Subcutaneous abdominal adipose tissue (tissue), 5 donors: ENCODE results near the gene SULT6B1.
A peak's percentile ranks its signal among the peaks of the same experiment; 100 is the strongest.
"Not testable (repeated sequence)": the region's sequence is repeated elsewhere in the genome, so short reads cannot be mapped to it uniquely, and the experiment has no call there.

Experiments
- H3K27ac ChIP-seq: one replicate; pipeline ENCODE4 v1.7.0; 2013; ENCODE audit warnings: low read depth, mild to moderate bottlenecking, inconsistent platforms, low read length, moderate library complexity
- H3K27me3 ChIP-seq, 5 donors: one replicate each; pipeline ENCODE4 v1.7.0; 2013; ENCODE audit warnings: low read length in 5 of 5, inconsistent platforms in 1 of 5; ENCODE audit not compliant: control insufficient read depth in 5 of 5, insufficient read depth in 4 of 5
- H3K36me3 ChIP-seq, 5 donors: one replicate each; pipeline ENCODE4 v1.7.0; 2013; ENCODE audit warnings: low read length in 5 of 5; ENCODE audit not compliant: control insufficient read depth in 5 of 5, insufficient read depth in 5 of 5
- H3K4me1 ChIP-seq, 5 donors: one replicate each; pipeline ENCODE4 v1.7.0; 2013; ENCODE audit warnings: low read length in 5 of 5, mild to moderate bottlenecking in 3 of 5, moderate library complexity in 1 of 5; ENCODE audit not compliant: control insufficient read depth in 5 of 5, insufficient read depth in 5 of 5
- H3K4me3 ChIP-seq, 5 donors: one replicate each; pipeline ENCODE4 v1.7.0; 2013; ENCODE audit warnings: low read length in 5 of 5, low read depth in 1 of 5
- H3K9ac ChIP-seq, 5 donors: one replicate each; pipeline ENCODE4 v1.7.0; 2013; ENCODE audit warnings: low read length in 5 of 5, mild to moderate bottlenecking in 4 of 5, moderate library complexity in 3 of 5
- H3K9me3 ChIP-seq, 5 donors: one replicate each; pipeline ENCODE4 v1.7.0; 2013; ENCODE audit warnings: low read length in 5 of 5; ENCODE audit not compliant: control insufficient read depth in 5 of 5
- donor health status: healthy.
- donor health status: healthy.
- donor health status: healthy.
- donor health status: healthy.
- donor health status: healthy.

The SULT6B1 gene

DNA sequence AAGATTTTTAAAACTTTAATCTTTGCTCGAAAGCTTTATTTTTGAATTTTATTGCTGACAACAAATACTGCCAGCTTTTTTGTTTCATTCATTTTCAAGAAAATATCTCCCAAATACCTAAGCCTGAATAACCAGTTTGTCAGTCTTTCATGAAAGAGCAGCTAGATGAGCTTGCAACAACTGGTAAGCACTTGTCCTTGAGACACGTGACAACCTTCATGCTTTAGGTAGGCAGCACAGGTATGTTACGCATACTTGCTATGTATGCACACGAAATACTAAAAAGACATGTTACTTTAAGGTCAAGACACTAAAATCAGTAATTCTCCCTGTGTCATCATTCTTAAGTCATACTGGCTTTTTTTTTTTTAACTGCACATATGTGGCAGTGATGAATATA lies 30.6 kb upstream of the SULT6B1 start:
- Histone ChIP-seq H3K4me1 (no peaks in the 10 kb centered on the region), H3K27me3 (no peaks in the 10 kb centered on the region), H3K36me3 (peaks cover 31 to 63% (median 47%) of the 10 kb centered on the region in 5 donors), H3K4me3 (no peak overlapping the region), H3K9me3 (no peaks in the 10 kb centered on the region), H3K27ac (no peak overlapping the region), H3K9ac (no peak overlapping the region)

DNA sequence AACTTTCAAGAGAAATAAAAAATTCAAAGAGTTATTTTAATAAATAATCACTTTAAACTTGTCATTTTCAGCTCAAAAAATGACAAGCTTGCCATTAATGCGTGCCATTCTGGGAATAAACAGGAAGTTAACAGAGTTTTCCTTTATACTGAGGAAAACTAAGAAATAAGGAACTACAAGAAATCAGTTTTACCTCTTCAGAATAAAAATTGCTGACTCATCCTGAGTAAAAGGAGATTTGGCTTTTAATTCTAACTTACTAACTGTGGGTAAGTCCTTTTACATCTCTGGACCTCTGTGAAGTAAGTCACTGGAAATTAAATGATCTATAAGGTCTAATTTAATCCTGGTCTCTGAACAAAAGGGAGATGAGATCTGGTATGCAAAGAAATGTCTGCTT lies 26.8 kb upstream of the SULT6B1 start:
- H3K27me3 ChIP-seq: no peaks in the 10 kb centered on the region
- peak overlapping the region; percentile 21 for H3K27ac ChIP-seq
- peaks cover 42 to 72% (median 54%) of the 10 kb centered on the region in 5 donors for H3K36me3 ChIP-seq
- no peak overlapping the region for H3K4me3 ChIP-seq
- H3K9ac ChIP-seq: no peak overlapping the region
- no peaks in the 10 kb centered on the region for H3K9me3 ChIP-seq
- H3K4me1 ChIP-seq: no peaks in the 10 kb centered on the region

DNA sequence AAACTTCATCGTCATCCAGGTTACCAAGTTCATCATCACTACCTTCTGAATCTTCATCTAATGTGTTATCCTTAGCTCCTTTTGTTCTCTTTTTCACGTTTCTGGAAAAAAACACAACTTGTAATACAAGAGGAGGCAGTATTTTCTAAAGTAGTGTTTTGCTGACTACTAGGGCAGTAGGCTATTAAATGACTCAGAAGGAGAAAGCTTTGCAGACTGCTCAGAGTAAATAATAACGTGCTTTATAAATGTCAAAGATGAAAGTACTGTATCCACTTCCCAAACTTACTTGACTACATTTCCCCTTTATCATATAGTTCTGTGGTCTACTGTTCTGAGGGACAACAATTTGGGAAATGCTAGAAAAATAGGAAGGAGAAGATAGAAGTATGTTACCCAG lies 23.5 kb upstream of the SULT6B1 start:
- no peak overlapping the region for H3K4me3 ChIP-seq
- H3K4me1 ChIP-seq: no peaks in the 10 kb centered on the region
- peaks cover 0 to 10% (median 5%) of the 10 kb centered on the region in 5 donors for H3K9me3 ChIP-seq
- no peak overlapping the region for H3K27ac ChIP-seq
- no peaks in the 10 kb centered on the region for H3K27me3 ChIP-seq
- H3K36me3 ChIP-seq: peaks cover 54 to 76% (median 64%) of the 10 kb centered on the region in 5 donors
- no peak overlapping the region for H3K9ac ChIP-seq

DNA sequence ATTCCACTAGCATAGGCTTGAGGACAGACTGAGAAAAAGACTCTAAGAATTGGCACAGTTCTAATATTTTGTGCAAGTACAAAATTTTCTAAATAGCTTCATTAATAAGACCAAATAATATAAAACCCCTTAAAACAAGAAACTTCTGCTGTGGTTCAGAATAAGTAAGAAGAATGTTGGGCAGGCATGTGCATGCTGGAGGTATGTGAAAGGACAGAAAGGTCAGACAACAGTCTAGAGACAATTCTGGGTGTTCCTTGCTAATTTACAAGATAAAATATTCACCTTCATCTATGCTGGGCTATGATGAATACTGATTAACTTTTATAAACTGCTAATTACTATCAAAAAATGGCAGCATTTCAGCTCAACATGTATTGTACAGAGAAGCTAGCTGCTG lies 22.7 kb upstream of the SULT6B1 start:
- no peak overlapping the region for H3K4me3 ChIP-seq
- H3K9ac ChIP-seq: no peak overlapping the region
- peaks cover 52 to 78% (median 64%) of the 10 kb centered on the region in 5 donors for H3K36me3 ChIP-seq
- H3K27me3 ChIP-seq: no peaks in the 10 kb centered on the region
- H3K27ac ChIP-seq: no peak overlapping the region
- no peaks in the 10 kb centered on the region for H3K4me1 ChIP-seq
- H3K9me3 ChIP-seq: peaks cover 0 to 13% (median 5%) of the 10 kb centered on the region in 5 donors

DNA sequence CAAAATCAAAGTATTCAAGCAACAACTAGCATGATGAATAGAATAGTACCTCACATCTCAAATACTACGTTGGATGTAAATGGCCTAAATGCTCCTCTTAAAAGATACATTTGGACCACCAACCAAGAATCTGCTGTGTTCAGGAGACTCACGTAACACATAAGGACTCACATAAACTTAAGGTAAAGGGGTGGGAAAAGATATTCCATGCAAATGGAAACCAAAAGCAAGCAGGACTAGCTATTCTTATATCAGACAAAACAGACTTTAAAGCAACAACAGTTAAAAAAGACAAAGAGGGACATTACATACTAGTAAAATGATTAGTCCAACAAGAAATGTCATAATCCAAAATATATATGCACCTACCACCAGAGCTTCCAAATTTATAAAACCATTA lies 18.3 kb upstream of the SULT6B1 start:
- not testable (repeated sequence) for H3K27me3 ChIP-seq, H3K9ac ChIP-seq, H3K4me3 ChIP-seq, H3K27ac ChIP-seq, H3K4me1 ChIP-seq
- peaks cover 4 to 19% (median 8%) of the 10 kb centered on the region in 5 donors for H3K9me3 ChIP-seq
- peaks cover 55 to 73% (median 69%) of the 10 kb centered on the region in 5 donors for H3K36me3 ChIP-seq

DNA sequence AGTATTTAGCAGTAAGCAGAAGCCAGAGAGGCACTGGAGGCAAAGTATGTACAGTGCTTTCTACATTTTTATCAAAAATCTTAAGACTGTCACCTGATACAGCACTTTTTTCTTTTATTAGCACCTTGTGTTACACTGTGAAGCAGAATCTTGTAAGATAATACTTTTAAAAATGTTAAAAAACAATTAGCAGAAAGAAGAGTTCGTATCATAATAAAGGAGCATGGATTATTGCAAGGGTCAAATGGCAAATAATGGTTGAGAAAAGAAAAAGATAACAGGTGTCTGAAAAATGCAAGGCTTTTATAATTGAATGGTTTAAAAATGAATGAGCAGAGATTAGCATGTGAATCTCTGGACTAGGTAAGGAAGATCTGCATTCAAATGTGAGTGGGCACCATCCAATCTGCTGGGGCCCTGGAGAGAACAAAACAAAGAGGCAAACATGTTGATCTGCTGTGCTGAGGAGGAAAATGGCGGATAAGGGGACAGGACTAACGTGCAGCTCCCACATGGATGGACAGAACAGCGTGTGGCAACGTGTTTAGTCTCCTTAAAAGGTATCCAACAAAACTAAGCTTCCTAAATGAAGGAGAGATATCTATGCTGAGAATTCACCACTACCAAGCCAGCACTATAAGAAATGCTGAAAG lies 17.3 kb upstream of the SULT6B1 start:
- no peak overlapping the region for H3K9ac ChIP-seq
- H3K4me1 ChIP-seq: no peaks in the 10 kb centered on the region
- H3K4me3 ChIP-seq: no peak overlapping the region
- H3K36me3 ChIP-seq: peaks cover 53 to 73% (median 67%) of the 10 kb centered on the region in 5 donors
- H3K9me3 ChIP-seq: peaks cover 4 to 19% (median 8%) of the 10 kb centered on the region in 5 donors
- H3K27me3 ChIP-seq: no peaks in the 10 kb centered on the region
- no peak overlapping the region for H3K27ac ChIP-seq

DNA sequence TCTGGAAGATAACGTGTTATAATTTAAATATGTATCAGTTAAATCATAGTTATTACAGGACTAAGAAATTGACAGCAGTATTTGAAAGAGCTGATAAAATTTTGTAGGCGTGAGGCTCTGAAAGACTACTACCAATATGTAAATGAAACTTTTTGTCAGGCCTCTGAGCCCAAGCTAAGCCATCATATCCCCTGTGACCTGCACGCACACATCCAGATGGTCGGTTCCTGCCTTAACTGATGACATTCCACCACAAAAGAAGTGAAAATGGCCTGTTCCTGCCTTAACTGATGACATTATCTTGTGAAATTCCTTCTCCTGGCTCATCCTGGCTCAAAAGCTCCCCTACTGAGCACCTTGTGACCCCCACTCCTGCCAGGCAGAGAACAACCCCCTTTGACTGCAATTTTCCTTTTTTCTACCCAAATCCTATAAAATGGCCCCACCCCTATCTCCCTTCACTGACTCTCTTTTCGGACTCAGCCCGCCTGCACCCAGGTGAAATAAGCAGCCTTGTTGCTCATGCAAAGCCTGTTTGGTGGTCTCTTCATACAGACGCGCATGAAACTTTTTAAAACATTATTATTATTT lies 16.7 kb upstream of the SULT6B1 start:
- H3K9ac ChIP-seq, H3K4me1 ChIP-seq, H3K27me3 ChIP-seq, H3K27ac ChIP-seq, H3K4me3 ChIP-seq: not testable (repeated sequence)
- H3K36me3 ChIP-seq: peaks cover 47 to 70% (median 63%) of the 10 kb centered on the region in 5 donors
- peaks cover 4 to 19% (median 8%) of the 10 kb centered on the region in 5 donors for H3K9me3 ChIP-seq

DNA sequence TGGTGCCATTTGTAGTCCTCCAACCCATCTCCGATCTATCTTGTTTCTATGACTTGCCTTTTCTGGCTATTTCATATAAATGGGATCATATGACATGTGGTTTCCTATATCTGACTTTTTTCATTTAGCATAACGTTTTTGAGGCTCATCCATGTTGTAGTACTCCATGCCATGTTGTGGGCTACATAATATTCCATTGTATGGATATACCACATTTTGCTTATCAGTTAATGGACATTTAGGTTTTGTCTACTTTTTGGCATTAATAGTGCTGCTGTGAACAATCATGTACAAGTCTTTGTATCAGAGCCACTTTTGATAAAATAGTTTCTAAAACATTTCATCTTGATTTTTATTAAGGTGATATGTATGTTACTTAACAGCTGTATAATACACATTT lies 15.2 kb upstream of the SULT6B1 start:
- Histone ChIP-seq H3K27ac (no peak overlapping the region), H3K9me3 (peaks cover 4 to 14% (median 5%) of the 10 kb centered on the region in 5 donors), H3K4me1 (peaks cover 0 to 2% (median 0%) of the 10 kb centered on the region in 5 donors), H3K36me3 (peaks cover 33 to 56% (median 48%) of the 10 kb centered on the region in 5 donors), H3K4me3 (no peak overlapping the region), H3K27me3 (no peaks in the 10 kb centered on the region), H3K9ac (no peak overlapping the region)

DNA sequence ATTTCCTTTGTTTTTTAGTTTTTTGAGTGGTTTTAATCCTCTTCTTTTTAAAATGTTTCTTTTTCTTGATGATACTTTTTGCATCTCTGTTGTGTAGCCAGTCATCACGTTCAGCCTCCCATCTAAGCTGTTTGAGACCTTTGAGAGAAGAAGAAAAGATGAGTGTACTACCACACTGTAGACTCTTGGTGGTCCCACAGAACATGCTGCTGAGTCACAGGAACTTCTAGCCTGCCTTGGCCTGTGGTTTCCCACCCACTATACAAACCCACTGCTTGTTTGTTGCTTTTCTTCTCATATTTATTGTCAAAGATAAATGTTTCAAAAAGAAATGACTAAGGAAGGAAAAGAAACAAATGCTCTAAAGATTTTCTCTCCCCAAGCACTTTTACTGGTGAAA lies 13.3 kb upstream of the SULT6B1 start:
- H3K36me3 ChIP-seq: peaks cover 29 to 51% (median 37%) of the 10 kb centered on the region in 5 donors
- no peaks in the 10 kb centered on the region for H3K27me3 ChIP-seq
- no peak overlapping the region for H3K27ac ChIP-seq
- peaks cover 4 to 8% (median 5%) of the 10 kb centered on the region in 5 donors for H3K9me3 ChIP-seq
- H3K4me1 ChIP-seq: peaks cover 0 to 15% (median 10%) of the 10 kb centered on the region in 5 donors
- H3K4me3 ChIP-seq: no peak overlapping the region
- no peak overlapping the region for H3K9ac ChIP-seq

DNA sequence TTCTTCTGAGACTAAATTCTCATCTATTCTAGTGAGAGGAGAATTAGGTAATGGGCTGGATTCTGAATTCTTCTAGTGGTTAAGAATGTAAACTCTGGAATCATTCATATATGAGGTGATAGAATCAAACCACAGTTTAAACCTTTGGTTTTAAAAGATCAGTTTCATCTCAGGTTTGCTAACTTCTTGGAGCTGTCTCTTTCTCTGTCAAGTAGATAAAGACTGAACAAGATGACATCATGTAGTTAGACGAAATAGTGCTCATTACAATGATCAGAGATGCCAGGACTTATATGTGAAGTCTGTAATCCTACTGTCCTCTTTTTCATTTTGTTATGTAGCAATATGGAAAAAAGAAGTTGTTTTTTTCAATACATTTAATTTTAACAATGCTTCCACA lies 12.7 kb upstream of the SULT6B1 start:
- Histone ChIP-seq H3K36me3 (peaks cover 27 to 46% (median 32%) of the 10 kb centered on the region in 5 donors), H3K9me3 (peaks cover 4 to 6% (median 5%) of the 10 kb centered on the region in 5 donors), H3K27ac (no peak overlapping the region), H3K27me3 (no peaks in the 10 kb centered on the region), H3K9ac (no peak overlapping the region), H3K4me1 (peaks cover 0 to 15% (median 14%) of the 10 kb centered on the region in 5 donors), H3K4me3 (no peak overlapping the region)
